ENCODE measurements around the gene RGPD8. TPM values are rescaled to one million over a fixed set of nuclear protein-coding genes. Genes with fewer than 3 reads are reported as not detected.

The RGPD8 gene
- total and polyA plus RNA-seq, 2 donors (not counting 1 experiment from before 2014, with no cell fraction given): 1.5 to 28.1 TPM

- peak; percentile 91 for DNase-seq
- peak within 1 kb of the TSS; percentile 89 for H3K4me2 ChIP-seq (replicated peaks; ENCODE audit: low read depth, low read length, poor library complexity, severe bottlenecking)
- H4K20me1 ChIP-seq (ENCODE audit: control insufficient read depth, insufficient read depth, low read length, poor library complexity, severe bottlenecking): no peaks in the 10 kb centered on the region
- H3K4me3 Mint-ChIP-seq: peak within 1 kb of the TSS; percentile 93
- no peaks in the 10 kb centered on the region for H3K9me3 ChIP-seq (ENCODE audit: control extremely low read depth in 1 of 3, control insufficient read depth in 2 of 3, insufficient read depth in 1 of 3, low read length in 2 of 3)
- ChIA-PET POLR2A (interaction anchor here (0.7 to 1.2 kb wide), 2 partner anchors 19 to 166 kb away, joined by 3 read pairs; no protein-coding TSS in a partner anchor), CTCF (interaction anchor here (0.6 to 3.5 kb wide), 17 partner anchors 9 to 360 kb away, joined by 3 to 33 read pairs (median 4); partner anchors contain the start of gene ZC3H8)
- peak within 1 kb of the TSS; percentile 92 for H3K9ac ChIP-seq (ENCODE audit: low read length)
- H3K4me1 ChIP-seq (ENCODE audit: control insufficient read depth in 2 of 2, insufficient read depth in 2 of 2, low read length in 2 of 2): peaks cover 16 to 23% of the 10 kb centered on the region in 2 donors
- intact Hi-C loops (cut with micrococcal nuclease): loop anchor here (1.0 to 10.0 kb wide), 9 partner anchors 61 to 599 kb away; partner anchors contain the start of genes ANAPC1, CHCHD5, CKAP2L and POLR1B
- H3K27ac Mint-ChIP-seq: peak within 1 kb of the TSS; percentile 97
- no peaks in the 10 kb centered on the region for H3K9me3 Mint-ChIP-seq (ENCODE audit: insufficient read depth)
- H3K27me3 ChIP-seq (replicated peaks in 1 of 4; ENCODE audit: control extremely low read depth in 1 of 4, control insufficient read depth in 3 of 4, insufficient read depth in 4 of 4, low read length in 3 of 4): no peaks in the 10 kb centered on the region
- no peaks in the 10 kb centered on the region for H3K27me3 Mint-ChIP-seq
- TF ChIP-seq CTCF (IDR thresholded peaks at IDR 0.05) (no peak), EZH2 (IDR thresholded peaks at IDR 0.05; ENCODE audit: borderline replicate concordance, insufficient read depth, low read depth, low read length, poor library complexity, severe bottlenecking) (no peak)
- H3K4me3 ChIP-seq (ENCODE audit: control extremely low read depth in 1 of 5, extremely low read depth in 1 of 5, insufficient read depth in 1 of 5, low read depth in 2 of 5, low read length in 4 of 5): peak within 1 kb of the TSS; percentile 84 to 97 (median 92)
- under 1% methylated on average over 82 of the region's 82 CpGs for WGBS (ENCODE audit: insufficient coverage)
- H3K79me2 ChIP-seq (ENCODE audit: control insufficient read depth, insufficient read depth, low read length): peaks cover 27% of the 10 kb centered on the region
- peaks cover 18% of the 10 kb centered on the region for H3K4me1 Mint-ChIP-seq
- H3K36me3 ChIP-seq (replicated peaks in 1 of 2; ENCODE audit: control extremely low read depth in 1 of 2, control insufficient read depth in 1 of 2, extremely low read depth in 1 of 2, insufficient read depth in 2 of 2, low read length in 1 of 2): peaks cover 0 to 2% of the 10 kb centered on the region in 2 experiments
- H2AFZ ChIP-seq (ENCODE audit: insufficient read depth, low read depth, low read length, poor library complexity, severe bottlenecking): peak within 1 kb of the TSS; percentile 98
- H3K27ac ChIP-seq (ENCODE audit: low read length in 2 of 2): peak within 1 kb of the TSS; percentile 79 to 86
- ATAC-seq (ENCODE audit: low read depth): peak; percentile 81
Observed at GRCh38 chr2:112481528-112482233, 48.2 kb upstream of the RGPD8 start, which contains the start of gene TTL. Gene TTL (plus strand): TSS chr2:112482156. CDS start chr2:112482345, 189 bp downstream.
